ENCODE data around the gene CPAMD8. TPM values are rescaled to one million over a fixed set of nuclear protein-coding genes. Genes with fewer than 3 reads are reported as not detected.
A peak's percentile ranks its signal among the peaks of the same experiment; 100 is the strongest.

The CPAMD8 gene
- total RNA-seq, 1 donor, result 0.36 TPM

- no peak overlapping the region for H3K27ac ChIP-seq (ENCODE audit: low read depth, low read length)
- DNase-seq (ENCODE audit: insufficient read length, low spot score, missing footprints), result peak; percentile 27
- H4K20me1 ChIP-seq (ENCODE audit: insufficient read depth, low read length), result no peaks in the 10 kb centered on the region
- no peaks in the 10 kb centered on the region for H3K36me3 ChIP-seq (ENCODE audit: insufficient read depth, low read length)
- no peak overlapping the region for H3K4me3 ChIP-seq (ENCODE audit: insufficient read depth, low read length)
- TF ChIP-seq, protein P1, sequence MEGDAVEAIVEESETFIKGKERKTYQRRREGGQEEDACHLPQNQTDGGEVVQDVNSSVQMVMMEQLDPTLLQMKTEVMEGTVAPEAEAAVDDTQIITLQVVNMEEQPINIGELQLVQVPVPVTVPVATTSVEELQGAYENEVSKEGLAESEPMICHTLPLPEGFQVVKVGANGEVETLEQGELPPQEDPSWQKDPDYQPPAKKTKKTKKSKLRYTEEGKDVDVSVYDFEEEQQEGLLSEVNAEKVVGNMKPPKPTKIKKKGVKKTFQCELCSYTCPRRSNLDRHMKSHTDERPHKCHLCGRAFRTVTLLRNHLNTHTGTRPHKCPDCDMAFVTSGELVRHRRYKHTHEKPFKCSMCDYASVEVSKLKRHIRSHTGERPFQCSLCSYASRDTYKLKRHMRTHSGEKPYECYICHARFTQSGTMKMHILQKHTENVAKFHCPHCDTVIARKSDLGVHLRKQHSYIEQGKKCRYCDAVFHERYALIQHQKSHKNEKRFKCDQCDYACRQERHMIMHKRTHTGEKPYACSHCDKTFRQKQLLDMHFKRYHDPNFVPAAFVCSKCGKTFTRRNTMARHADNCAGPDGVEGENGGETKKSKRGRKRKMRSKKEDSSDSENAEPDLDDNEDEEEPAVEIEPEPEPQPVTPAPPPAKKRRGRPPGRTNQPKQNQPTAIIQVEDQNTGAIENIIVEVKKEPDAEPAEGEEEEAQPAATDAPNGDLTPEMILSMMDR (IDR thresholded peaks at IDR 0.05; ENCODE audit: extremely low read depth, low read depth, low read length), result no peak
- H3K4me2 ChIP-seq (ENCODE audit: insufficient read depth, low read length), result no peak overlapping the region
- H3K79me2 ChIP-seq (ENCODE audit: insufficient read depth, low read length), result no peaks in the 10 kb centered on the region
- H3K9me3 ChIP-seq (ENCODE audit: low read depth, low read length), result no peaks in the 10 kb centered on the region
- H3K27me3 ChIP-seq (ENCODE audit: insufficient read depth, low read length), result peaks cover 11% of the 10 kb centered on the region
- no peaks in the 10 kb centered on the region for H3K4me1 ChIP-seq (ENCODE audit: insufficient read depth, low read length)
- H2AFZ ChIP-seq (ENCODE audit: low read length), result no peak overlapping the region
Measured at GRCh38 chr19:17043744-17044143, 17.1 kb upstream of the CPAMD8 start.

- H3K9me3 ChIP-seq (ENCODE audit: low read depth, low read length), result no peaks in the 10 kb centered on the region
- no peaks in the 10 kb centered on the region for H3K79me2 ChIP-seq (ENCODE audit: insufficient read depth, low read length)
- H3K27ac ChIP-seq (ENCODE audit: low read depth, low read length), result no peak overlapping the region
- H3K36me3 ChIP-seq (ENCODE audit: insufficient read depth, low read length), result no peaks in the 10 kb centered on the region
- TF ChIP-seq, protein P1 (IDR thresholded peaks at IDR 0.05; ENCODE audit: extremely low read depth, low read depth, low read length), result no peak
- no peak overlapping the region for H3K4me2 ChIP-seq (ENCODE audit: insufficient read depth, low read length)
- H3K27me3 ChIP-seq (ENCODE audit: insufficient read depth, low read length), result peaks cover 11% of the 10 kb centered on the region
- peak; percentile 59 for DNase-seq (ENCODE audit: insufficient read length, low spot score, missing footprints)
- H3K4me1 ChIP-seq (ENCODE audit: insufficient read depth, low read length), result no peaks in the 10 kb centered on the region
- no peak overlapping the region for H3K4me3 ChIP-seq (ENCODE audit: insufficient read depth, low read length)
- H4K20me1 ChIP-seq (ENCODE audit: insufficient read depth, low read length), result no peaks in the 10 kb centered on the region
- H2AFZ ChIP-seq (ENCODE audit: low read length), result no peak overlapping the region
Measured at GRCh38 chr19:17041976-17042375, 15.4 kb upstream of the CPAMD8 start.

- Histone ChIP-seq H3K27ac (ENCODE audit: low read depth, low read length) (no peak overlapping the region), H3K79me2 (ENCODE audit: insufficient read depth, low read length) (no peaks in the 10 kb centered on the region), H3K4me1 (ENCODE audit: insufficient read depth, low read length) (no peaks in the 10 kb centered on the region), H3K9me3 (ENCODE audit: low read depth, low read length) (no peaks in the 10 kb centered on the region), H3K4me3 (ENCODE audit: insufficient read depth, low read length) (no peak overlapping the region), H3K4me2 (ENCODE audit: insufficient read depth, low read length) (no peak overlapping the region), H2AFZ (ENCODE audit: low read length) (no peak overlapping the region), H4K20me1 (ENCODE audit: insufficient read depth, low read length) (no peaks in the 10 kb centered on the region), H3K27me3 (ENCODE audit: insufficient read depth, low read length) (peaks cover 4% of the 10 kb centered on the region), H3K36me3 (ENCODE audit: insufficient read depth, low read length) (no peaks in the 10 kb centered on the region)
- TF ChIP-seq, protein P1 (IDR thresholded peaks at IDR 0.05; ENCODE audit: extremely low read depth, low read depth, low read length), result no peak
- DNase-seq (ENCODE audit: insufficient read length, low spot score, missing footprints), result peak; percentile 75
Measured at GRCh38 chr19:17037966-17038500, 11.4 kb upstream of the CPAMD8 start.

GRCh38 chr19:17037184-17037583, 10.6 kb upstream of the CPAMD8 start:
- DNase-seq (ENCODE audit: insufficient read length, low spot score, missing footprints), result peak; percentile 64
- Histone ChIP-seq H3K4me1 (ENCODE audit: insufficient read depth, low read length) (no peaks in the 10 kb centered on the region), H3K4me2 (ENCODE audit: insufficient read depth, low read length) (no peak overlapping the region), H3K27ac (ENCODE audit: low read depth, low read length) (no peak overlapping the region), H3K9me3 (ENCODE audit: low read depth, low read length) (no peaks in the 10 kb centered on the region), H3K4me3 (ENCODE audit: insufficient read depth, low read length) (no peak overlapping the region), H3K27me3 (ENCODE audit: insufficient read depth, low read length) (no peaks in the 10 kb centered on the region), H3K79me2 (ENCODE audit: insufficient read depth, low read length) (no peaks in the 10 kb centered on the region), H3K36me3 (ENCODE audit: insufficient read depth, low read length) (no peaks in the 10 kb centered on the region), H2AFZ (ENCODE audit: low read length) (no peak overlapping the region), H4K20me1 (ENCODE audit: insufficient read depth, low read length) (no peaks in the 10 kb centered on the region)
- TF ChIP-seq, protein P1 (IDR thresholded peaks at IDR 0.05; ENCODE audit: extremely low read depth, low read depth, low read length), result no peak
